ENCODE measurements around the gene HYOU1.
A peak's percentile ranks its signal among the peaks of the same experiment; 100 is the strongest.
"Not testable (repeated sequence)": the region's sequence is repeated elsewhere in the genome, so short reads cannot be mapped to it uniquely, and the experiment has no call there.

HYOU1 gene, protein sequence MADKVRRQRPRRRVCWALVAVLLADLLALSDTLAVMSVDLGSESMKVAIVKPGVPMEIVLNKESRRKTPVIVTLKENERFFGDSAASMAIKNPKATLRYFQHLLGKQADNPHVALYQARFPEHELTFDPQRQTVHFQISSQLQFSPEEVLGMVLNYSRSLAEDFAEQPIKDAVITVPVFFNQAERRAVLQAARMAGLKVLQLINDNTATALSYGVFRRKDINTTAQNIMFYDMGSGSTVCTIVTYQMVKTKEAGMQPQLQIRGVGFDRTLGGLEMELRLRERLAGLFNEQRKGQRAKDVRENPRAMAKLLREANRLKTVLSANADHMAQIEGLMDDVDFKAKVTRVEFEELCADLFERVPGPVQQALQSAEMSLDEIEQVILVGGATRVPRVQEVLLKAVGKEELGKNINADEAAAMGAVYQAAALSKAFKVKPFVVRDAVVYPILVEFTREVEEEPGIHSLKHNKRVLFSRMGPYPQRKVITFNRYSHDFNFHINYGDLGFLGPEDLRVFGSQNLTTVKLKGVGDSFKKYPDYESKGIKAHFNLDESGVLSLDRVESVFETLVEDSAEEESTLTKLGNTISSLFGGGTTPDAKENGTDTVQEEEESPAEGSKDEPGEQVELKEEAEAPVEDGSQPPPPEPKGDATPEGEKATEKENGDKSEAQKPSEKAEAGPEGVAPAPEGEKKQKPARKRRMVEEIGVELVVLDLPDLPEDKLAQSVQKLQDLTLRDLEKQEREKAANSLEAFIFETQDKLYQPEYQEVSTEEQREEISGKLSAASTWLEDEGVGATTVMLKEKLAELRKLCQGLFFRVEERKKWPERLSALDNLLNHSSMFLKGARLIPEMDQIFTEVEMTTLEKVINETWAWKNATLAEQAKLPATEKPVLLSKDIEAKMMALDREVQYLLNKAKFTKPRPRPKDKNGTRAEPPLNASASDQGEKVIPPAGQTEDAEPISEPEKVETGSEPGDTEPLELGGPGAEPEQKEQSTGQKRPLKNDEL

DNA sequence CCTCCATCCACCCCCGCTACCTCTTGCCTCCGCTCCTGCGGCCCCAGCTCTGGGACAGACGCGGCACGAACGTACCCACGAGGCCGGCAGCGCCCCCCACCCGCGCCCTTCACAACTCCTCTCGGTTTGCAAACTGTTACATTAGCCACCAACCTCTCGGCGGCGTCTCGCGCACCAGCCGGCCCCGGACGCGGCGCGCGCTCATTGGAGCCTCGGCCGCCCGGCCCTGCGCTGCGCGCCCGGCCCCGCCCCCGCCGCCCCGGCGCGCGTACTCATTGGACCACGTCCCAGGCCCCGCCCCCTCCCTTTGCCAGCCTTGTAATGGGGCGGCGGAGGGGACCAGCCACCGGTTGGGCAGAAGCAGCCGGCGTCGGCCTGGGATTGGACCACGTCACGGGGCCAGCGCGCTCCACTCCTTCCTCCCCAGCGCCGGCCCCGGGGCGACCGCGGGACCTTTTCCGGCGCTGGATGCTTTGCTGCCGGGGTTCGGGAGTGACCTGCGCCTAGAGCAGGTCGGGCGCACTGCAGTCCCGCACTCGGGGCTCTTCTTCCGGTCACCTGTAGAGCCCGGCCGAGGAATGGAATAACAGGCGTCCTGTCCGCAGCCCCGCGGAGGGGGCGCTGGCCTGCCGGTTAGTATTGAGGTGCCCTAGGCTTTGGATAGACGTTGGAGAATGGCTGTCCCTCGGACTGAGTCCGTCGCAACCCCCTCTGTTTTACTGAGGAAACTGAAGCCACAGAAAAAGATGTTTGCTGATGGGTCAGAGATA is at the start of gene HYOU1:
HYOU1 (minus strand) TSS at position 206 of the 770 bp plus-strand sequence. CDS start 1,045 bp downstream, outside the sequence.
- DNase-seq = peak; percentile 99

DNA sequence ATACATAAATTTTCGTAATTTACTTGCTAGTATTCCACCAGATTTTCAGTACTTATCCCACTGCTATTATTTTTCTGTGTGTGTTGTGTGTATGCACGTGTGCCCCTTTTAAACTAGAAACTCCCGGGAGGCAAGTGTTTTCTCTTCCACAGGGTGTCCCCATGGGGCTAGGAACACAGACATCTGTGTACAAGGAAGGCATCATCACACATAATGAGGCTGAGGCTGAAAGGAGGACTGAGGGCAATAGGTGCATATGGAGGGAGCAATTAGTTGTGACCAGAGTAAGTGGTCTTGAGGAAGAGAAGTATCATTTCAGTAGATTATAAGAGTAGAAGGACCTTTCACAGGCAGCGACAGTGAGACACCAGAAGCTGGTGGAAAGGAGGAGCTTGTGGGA is 46.8 kb upstream of the HYOU1 start:
- DNase-seq = no peak

DNA sequence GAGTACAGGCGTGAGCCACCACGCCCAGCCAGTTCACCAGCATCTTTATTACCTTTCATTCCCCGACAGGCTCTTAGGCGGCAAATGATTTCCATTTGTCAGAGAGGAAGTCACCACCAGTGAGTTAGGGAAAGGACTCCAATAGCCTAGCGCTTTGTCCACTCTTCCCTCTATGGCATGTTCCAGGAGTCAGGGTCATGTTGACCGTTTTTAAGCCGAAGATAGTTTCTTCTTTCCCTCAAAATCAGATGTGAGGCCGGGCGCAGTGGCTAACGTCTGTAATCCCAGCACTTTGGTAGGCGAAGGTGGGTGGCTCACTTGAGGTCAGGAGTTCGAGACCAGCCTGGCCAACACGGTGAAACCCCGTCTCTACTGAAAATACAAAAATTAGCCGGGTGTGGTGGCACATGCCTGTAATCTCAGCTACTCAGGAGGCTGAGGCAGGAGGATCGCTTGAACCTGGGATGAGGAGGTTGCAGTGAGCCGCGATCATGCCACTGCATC is 46.2 kb upstream of the HYOU1 start:
- DNase-seq = not testable (repeated sequence)

DNA sequence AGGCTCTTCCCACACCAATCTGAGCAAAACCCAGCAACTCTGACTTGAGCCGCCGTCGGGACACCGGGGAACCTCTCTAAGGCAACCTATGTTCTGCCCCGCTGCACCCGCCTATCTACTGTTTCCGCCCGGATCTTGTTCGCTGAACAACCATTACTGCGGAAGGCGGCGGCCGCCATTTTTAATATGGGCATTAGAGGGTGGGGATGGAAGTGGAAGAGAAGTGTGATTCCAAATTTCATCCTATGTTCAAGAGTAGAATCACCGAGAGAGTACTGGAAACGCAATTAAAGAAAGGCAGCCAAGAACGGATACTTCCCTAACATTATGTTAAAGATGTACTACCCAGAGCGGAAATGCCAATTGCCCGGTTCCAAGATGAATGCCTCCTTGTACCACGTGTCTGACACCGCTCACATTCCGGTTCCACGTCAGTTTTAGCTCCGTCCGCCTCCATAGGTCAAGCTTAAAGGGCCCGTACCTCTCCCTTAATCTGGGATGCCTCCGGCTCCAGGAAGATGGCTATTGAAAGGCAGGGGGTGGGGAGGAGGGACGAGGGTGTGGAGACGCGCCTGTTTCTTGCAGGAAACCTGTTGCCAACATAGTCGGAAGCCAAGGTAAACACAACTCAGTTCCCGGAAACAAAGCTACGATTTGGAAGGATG is 44.9 kb upstream of the HYOU1 start, which contains the start of gene DPAGT1:
DPAGT1 (minus strand) TSS at position 95 of the 665 bp plus-strand sequence. CDS start 198 bp downstream, outside the sequence.
- peak; percentile 93 for DNase-seq

DNA sequence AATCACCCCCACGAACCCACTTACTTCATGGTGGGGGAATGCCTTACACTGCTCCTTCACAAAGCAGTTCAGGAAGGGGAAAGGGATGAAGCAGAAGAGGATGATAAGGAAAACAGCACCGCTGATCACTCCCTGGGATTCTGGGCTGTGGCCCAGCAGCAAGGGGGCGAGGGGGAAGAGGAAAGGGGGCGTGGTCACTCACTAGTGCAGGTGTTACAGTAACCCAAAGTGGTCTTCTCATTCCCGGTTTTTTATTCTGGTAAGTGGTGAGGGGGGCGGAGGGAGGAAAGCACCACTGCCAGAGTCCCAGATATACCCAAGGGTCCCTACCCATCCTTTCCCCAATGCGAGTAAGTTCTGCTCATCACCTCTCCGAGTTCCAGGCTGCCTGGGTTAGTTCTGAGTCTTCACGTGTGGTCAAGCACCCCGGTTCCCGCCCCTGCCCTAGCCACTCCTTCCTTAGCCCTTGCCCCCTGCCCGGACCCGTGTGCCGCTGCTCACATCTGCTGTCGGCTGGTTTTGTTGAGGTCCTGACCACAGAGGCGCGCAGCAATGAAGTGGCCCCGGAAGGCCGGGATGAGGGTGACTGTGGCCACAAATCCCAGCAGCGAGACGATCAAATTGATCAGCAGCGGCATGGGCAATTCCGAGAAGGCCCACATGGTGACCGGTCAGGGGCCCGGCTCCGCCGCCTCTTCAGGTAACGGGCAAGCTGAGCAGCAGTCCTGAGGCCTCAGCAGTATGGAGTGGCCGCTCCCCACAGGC is 44.2 kb upstream of the HYOU1 start:
- no peak for DNase-seq

DNA sequence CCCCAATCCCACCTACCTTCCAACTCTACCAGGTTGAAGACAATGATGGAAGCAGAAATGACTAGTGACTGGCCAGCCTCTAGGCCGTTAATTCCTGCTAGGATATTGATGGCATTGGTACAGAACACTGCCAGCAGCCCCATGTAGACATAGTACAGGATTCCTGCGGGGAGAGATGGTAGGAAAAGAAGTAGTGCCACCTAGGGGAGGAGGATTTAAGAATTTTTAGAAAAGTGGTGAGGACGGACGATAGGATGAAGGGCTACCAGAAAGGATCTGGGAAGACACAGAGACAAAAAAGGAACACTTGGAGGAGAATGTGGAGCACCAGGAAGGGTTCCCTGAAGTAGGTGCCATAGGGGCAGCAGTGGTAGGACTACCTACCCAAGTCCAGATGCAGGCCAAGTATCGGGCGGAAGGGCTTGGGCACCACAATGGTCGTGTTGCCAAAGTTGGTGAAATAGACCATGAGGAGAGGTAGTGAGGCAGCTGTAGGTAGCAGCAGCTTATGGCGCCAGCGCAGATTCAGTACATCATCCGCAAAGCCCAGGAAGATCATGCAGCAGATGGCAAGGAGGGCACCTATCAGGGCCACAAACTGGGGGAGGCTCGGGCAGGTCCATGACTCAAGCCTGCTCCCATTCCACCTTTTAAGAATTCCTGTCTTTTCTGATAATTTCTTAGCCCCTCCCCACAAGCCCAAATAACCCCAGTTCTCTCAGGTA is 43.4 kb upstream of the HYOU1 start:
- no peak for DNase-seq

DNA sequence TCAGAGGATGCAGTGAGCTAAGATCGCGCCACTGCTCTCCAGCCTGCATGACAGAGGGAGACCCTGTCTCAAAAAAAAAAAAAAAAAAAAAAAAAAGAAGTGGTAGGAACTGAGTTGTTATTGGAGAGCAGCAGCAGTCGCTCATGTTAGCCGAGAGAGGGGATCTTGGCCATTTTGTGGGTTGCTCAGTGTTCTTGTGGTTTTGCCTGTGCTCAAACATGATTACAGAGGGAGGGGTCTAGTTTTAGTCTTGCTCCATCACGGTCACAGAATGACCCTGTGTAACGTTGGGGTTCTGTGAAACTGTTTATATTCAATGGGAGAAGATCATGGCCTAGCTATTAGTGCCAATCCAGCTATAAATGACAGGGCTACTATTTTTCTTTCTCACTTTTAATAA is 42.7 kb upstream of the HYOU1 start:
- no peak for DNase-seq

DNA sequence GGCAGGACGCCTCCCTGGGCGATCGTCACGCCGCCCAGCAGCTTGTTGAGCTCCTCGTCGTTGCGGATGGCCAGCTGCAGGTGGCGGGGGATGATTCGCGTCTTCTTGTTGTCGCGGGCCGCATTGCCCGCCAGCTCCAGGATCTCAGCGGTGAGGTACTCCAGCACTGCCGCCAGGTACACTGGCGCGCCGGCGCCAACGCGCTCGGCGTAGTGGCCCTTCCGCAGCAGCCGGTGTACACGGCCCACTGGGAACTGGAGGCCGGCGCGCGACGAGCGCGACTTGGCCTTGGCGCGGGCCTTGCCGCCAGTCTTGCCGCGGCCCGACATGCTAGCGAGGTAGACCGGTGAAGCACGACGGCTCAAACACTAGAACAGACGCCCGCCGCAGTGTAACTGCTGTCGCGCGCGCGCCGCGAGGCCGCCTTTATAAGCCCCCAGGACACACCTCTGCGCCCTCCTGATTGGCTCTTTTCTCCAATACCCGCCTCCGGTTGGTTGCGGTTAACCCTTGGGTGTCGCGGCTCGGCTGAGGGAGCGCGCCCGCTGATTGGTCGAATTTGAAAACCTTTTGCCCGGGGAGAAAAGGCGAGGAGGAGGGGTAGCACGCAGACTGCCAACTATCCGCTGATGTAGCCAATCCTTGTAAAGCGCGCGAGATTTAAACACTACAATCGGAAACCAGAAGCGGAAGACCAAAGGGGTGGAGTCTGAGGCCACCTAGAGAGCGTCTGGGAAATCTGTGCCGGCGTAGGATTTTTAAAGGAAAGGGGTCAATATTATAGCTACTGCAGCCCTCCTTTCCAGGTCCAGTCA is 38.3 kb upstream of the HYOU1 start:
- DNase-seq = peak; percentile 99

DNA sequence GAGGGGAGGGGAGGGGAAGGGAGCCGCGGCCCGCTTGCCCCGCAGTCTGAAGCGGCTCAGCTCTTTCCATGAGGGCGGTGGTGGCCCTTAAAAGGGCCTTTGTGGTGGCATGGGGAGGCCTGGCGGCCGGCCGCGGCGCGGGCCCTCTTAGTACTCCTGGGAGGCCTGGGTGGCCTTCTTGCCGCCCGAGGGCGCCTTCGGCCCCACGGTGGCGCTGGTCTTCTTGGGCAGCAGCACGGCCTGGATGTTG is 37.7 kb upstream of the HYOU1 start:
- no peak for DNase-seq

DNA sequence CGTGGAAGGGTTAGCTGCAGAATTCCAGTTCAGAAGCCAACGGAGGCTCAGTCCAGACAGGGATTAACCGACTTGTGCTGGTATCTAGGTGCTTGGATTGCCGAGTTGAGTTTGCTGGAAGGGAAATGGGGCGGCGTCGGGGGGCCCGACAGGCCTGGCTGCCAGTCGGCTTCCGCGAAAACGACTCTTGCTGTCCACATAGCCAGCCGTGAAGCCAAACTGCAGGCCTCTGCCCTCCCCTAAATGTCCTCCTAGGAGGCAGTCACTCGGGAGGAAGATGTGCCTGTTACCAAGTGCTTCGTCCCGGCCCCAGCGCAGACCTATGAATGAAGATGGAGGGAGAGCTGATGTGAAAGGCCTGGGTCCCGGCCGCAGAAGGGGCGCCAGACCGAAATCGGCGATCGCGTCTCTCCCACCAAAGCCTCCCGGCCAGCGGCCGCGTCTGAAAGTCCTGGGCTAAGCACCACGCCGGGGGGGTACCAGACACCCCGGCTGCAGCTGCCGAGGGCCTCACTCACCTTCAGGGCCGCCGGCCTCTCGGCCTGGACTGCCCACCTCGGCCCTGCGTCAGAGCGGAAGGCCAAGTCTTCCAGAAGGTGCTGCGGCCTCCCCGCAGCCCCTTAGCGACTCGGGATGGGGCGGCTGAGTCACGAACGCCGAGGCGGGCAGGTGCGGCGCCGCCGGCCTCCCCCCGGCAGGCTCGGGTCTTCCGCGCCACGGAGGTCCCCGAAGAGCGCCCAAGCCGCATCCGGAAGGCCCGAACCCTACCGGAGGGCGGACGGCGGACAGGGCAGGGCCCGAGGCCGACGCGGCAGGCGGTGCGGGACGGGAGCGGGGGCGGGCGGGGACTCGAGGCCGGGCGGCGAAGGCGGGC is 37.2 kb upstream of the HYOU1 start:
- no peak for DNase-seq

DNA sequence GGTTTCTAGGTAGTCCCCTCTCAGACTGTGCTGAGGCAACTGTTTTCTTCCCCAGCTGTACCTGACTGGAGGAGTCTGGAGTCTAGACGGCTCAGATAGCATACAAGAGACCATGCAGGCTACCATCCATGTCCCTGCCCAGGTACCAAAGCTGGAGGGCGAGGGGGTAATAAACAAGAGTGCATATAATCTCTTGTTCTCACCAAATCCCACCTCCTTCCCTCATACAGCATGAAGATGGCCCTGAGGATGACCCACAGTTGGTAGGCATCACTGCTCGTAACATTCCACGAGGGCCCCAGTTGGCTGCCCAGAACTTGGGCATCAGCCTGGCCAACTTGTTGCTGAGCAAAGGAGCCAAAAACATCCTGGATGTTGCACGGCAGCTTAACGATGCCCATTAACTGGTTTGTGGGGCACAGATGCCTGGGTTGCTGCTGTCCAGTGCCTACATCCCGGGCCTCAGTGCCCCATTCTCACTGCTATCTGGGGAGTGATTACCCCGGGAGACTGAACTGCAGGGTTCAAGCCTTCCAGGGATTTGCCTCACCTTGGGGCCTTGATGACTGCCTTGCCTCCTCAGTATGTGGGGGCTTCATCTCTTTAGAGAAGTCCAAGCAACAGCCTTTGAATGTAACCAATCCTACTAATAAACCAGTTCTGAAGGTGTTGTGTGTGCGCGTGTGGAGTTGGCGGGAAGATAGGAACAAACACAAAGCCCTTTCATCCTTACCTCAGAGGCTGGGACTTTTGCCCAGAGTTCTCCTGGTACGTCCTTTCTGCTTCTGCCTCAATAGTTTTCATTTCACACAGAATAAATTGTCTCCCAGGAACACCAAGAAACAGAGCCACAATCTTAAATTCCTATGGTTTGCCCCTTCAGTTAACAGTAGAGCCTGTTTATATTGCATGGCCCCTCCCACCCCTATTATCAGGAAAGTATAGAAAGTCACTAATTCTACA is 36.2 kb upstream of the HYOU1 start:
- DNase-seq = no peak

DNA sequence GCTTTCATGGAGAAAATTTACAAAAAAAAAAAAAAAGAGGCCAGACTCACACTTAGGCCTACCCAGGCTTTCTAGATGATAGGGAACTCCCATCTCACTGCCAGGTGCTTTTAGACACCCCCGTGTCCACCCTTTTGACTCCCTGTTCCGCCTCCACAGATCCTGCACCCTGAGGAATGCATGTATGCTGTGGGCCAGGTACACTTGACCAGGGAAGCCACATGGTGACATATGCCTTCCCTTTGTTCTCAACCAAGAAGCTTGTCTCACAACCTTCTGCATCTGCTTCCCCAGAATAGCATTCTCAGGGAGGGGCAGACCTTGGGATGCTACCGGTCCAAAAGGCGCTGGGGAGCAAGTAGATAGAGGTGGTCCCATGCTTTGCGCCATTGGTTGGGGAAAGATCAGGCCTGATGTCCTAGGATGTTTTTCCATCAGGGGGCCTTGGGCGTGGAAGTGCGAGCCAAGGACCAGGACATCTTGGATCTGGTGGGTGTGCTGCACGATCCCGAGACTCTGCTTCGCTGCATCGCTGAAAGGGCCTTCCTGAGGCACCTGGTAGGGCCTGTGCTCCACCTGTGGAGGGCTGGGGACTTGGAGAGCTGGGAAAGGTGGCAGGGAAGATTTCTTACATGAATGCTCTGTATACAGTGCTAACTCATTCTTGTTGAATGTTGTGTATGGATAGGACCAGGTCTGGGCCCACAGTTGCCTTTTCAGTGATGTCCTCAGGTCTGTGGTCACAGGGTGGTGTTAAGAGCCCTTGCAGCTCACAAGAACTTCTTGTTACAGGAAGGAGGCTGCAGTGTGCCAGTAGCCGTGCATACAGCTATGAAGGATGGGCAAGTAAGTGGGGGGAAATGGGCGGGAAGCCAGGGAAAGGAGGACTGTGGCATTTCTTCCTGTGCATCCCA is 35.2 kb upstream of the HYOU1 start:
- DNase-seq = no peak

DNA sequence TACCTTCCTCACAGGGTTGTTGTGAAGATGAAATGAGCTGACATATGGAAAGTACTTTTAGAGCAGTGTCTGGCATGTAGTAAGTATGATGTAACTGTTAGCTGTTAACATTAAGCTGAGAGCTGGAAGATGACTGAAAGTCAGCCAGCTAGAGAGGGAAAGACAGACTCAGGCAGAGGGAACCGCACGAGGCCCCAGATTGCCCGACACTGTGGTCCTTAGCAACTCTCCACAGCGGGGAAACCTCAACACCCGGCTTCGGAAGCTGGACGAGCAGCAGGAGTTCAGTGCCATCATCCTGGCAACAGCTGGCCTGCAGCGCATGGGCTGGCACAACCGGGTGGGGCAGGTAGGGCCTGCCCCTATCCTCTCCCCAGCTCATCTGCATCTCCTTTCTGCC is 34.2 kb upstream of the HYOU1 start:
- DNase-seq = no peak

DNA sequence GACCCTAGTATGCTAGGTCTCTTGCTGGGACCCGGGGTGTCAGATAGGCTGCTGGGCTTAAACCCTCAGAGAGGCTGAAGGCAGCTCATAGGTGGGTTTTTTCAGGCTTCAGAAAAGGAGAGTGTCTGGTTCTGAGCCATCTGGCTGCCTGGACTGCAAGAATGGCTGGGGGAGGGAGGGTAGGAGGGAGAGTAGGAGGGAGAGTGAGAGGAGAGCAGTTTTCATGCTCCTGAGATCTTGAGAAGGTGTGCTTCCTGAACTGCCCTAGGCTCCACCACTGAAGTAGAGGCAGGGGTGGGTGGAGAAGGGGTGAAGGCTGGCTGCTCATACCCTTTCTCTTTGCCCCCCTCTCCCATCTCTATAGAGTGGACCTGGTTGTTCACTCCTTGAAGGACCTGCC is 32.3 kb upstream of the HYOU1 start:
- DNase-seq = no peak

DNA sequence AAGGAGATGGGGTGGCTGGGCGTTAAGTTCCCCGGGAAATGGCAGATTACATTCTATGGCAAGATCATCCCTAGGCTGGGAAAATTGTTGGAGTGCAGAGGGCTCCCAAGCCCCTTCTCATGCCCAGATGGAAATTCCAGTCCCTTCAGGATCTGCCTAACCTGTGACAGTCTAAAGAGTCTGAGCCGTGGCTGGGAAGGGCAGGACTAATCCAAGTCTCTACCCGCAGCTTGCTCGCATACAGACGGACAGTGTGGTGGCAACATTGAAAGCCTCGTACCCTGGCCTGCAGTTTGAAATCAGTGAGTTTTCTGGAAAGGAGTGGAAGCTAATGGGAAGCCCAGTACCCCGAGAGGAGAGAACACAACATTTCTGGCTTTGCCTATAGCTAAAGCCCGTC is 31.4 kb upstream of the HYOU1 start:
- no peak for DNase-seq

DNA sequence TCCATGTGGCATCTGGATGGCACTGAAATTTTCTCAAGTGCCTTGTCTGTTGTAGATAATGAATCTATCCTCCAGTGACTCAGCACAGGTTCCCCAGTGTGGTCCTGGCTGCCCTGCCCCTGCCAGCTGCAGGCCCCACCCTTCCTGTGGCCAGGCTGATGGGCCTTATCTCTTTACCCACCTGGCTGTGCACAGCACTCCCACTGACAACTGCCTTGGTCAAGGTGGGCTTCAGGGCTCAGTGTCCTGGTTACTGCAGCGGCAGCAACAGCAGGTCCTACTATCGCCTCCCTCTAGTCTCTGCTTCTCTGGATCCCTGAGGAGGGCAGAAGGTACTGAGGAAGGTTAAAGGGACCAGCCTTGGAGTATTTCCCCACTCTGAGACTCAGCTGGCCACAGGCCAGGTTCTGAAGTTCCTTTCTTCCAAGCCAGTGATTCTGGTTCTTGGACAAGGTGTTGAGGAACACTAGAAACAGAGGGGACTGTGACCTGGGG is 30.8 kb upstream of the HYOU1 start:
- DNase-seq = no peak

Measured in activated CD8-positive, alpha-beta memory T cell treated with anti-CD3 and anti-CD28 coated beads for 24 hours (primary cell).